OCI-M1 (cell line): ENCODE results near the gene SLC22A12.
A peak's percentile ranks its signal among the peaks of the same experiment; 100 is the strongest.

ENCODE experiments used
- DNase-seq: peaks from one replicate; lab custom pipeline; 2025; lab: John Stamatoyannopoulos, UW

SLC22A12 gene

GRCh38 chr11:64562723-64563351 is 28.2 kb upstream of the SLC22A12 start:
- no peak for DNase-seq

GRCh38 chr11:64563966-64564365 is 27.1 kb upstream of the SLC22A12 start:
- no peak for DNase-seq

- no peak for DNase-seq
Observed at GRCh38 chr11:64564419-64564818, 26.6 kb upstream of the SLC22A12 start.

GRCh38 chr11:64564947-64565889 is 25.8 kb upstream of the SLC22A12 start:
- no peak for DNase-seq

GRCh38 chr11:64566042-64566914 is 24.7 kb upstream of the SLC22A12 start:
- DNase-seq, result peak; percentile 82

- DNase-seq, result no peak
Observed at GRCh38 chr11:64566915-64567891, 23.8 kb upstream of the SLC22A12 start.

- DNase-seq, result no peak
Observed at GRCh38 chr11:64568041-64568571, 22.9 kb upstream of the SLC22A12 start.

- no peak for DNase-seq
Observed at GRCh38 chr11:64568584-64569140, 22.4 kb upstream of the SLC22A12 start.

GRCh38 chr11:64569300-64569970 is 21.6 kb upstream of the SLC22A12 start:
- no peak for DNase-seq

- DNase-seq, result no peak
Observed at GRCh38 chr11:64570341-64570740, 20.7 kb upstream of the SLC22A12 start.

- DNase-seq, result no peak
Observed at GRCh38 chr11:64571050-64571409, 20.0 kb upstream of the SLC22A12 start.

GRCh38 chr11:64571410-64572091 is 19.5 kb upstream of the SLC22A12 start:
- no peak for DNase-seq

GRCh38 chr11:64572143-64572542 is 18.9 kb upstream of the SLC22A12 start:
- DNase-seq, result no peak

GRCh38 chr11:64577202-64577601 is 13.8 kb upstream of the SLC22A12 start:
- no peak for DNase-seq

- no peak for DNase-seq
Observed at GRCh38 chr11:64580412-64580811, 10.6 kb upstream of the SLC22A12 start.

- no peak for DNase-seq
Observed at GRCh38 chr11:64581057-64581523, 9.9 kb upstream of the SLC22A12 start.

- no peak for DNase-seq
Observed at GRCh38 chr11:64582885-64583284, 8.1 kb upstream of the SLC22A12 start.

- no peak for DNase-seq
Observed at GRCh38 chr11:64583296-64584262, 7.4 kb upstream of the SLC22A12 start.
